ENCODE measurements around the gene PLXNC1. TPM values are rescaled to one million over a fixed set of nuclear protein-coding genes. Genes with fewer than 3 reads are reported as not detected.

PLXNC1 gene
- total RNA-seq, 6 experiments from 2014 or later = 0.18 to 0.40 (median 0.22) TPM

- Mint-ChIP-seq H3K9me3 (peaks cover 4% of the 10 kb centered on the region), H3K27ac (no peak overlapping the region), H3K27me3 (ENCODE audit: insufficient read depth) (peaks cover 17% of the 10 kb centered on the region), H3K4me1 (ENCODE audit: low read depth) (no peaks in the 10 kb centered on the region), H3K4me3 (no peak overlapping the region), H3K36me3 (ENCODE audit: low read depth) (no peaks in the 10 kb centered on the region)
- DNase-seq = no peak
- TF ChIP-seq CTCF (IDR thresholded peaks at IDR 0.05) = no peak
Measured at GRCh38 chr12:94211021-94211420, 62.6 kb downstream of the PLXNC1 start.

- no peaks in the 10 kb centered on the region for H3K4me1 Mint-ChIP-seq (ENCODE audit: low read depth)
- no peak overlapping the region for H3K27ac Mint-ChIP-seq
- H3K27me3 Mint-ChIP-seq (ENCODE audit: insufficient read depth) = peaks cover 20% of the 10 kb centered on the region
- no peaks in the 10 kb centered on the region for H3K36me3 Mint-ChIP-seq (ENCODE audit: low read depth)
- no peaks in the 10 kb centered on the region for H3K9me3 Mint-ChIP-seq
- no peak for DNase-seq
- no peak overlapping the region for H3K4me3 Mint-ChIP-seq
- TF ChIP-seq CTCF (IDR thresholded peaks at IDR 0.05) = no peak
Measured at GRCh38 chr12:94218233-94218632, 69.9 kb downstream of the PLXNC1 start.

GRCh38 chr12:94219622-94220302, 71.4 kb downstream of the PLXNC1 start:
- H3K27ac Mint-ChIP-seq = no peak overlapping the region
- no peak for TF ChIP-seq CTCF (IDR thresholded peaks at IDR 0.05)
- no peaks in the 10 kb centered on the region for H3K9me3 Mint-ChIP-seq
- no peaks in the 10 kb centered on the region for H3K36me3 Mint-ChIP-seq (ENCODE audit: low read depth)
- H3K4me3 Mint-ChIP-seq = no peak overlapping the region
- DNase-seq = no peak
- H3K4me1 Mint-ChIP-seq (ENCODE audit: low read depth) = no peaks in the 10 kb centered on the region
- peaks cover 28% of the 10 kb centered on the region for H3K27me3 Mint-ChIP-seq (ENCODE audit: insufficient read depth)

GRCh38 chr12:94220804-94221203, 72.4 kb downstream of the PLXNC1 start:
- no peak for TF ChIP-seq CTCF (IDR thresholded peaks at IDR 0.05)
- Mint-ChIP-seq H3K4me3 (no peak overlapping the region), H3K4me1 (ENCODE audit: low read depth) (no peaks in the 10 kb centered on the region), H3K27me3 (ENCODE audit: insufficient read depth) (peaks cover 30% of the 10 kb centered on the region), H3K36me3 (ENCODE audit: low read depth) (no peaks in the 10 kb centered on the region), H3K27ac (no peak overlapping the region), H3K9me3 (no peaks in the 10 kb centered on the region)
- DNase-seq = no peak

GRCh38 chr12:94222351-94223084, 74.1 kb downstream of the PLXNC1 start:
- no peaks in the 10 kb centered on the region for H3K36me3 Mint-ChIP-seq (ENCODE audit: low read depth)
- H3K9me3 Mint-ChIP-seq = no peaks in the 10 kb centered on the region
- H3K4me1 Mint-ChIP-seq (ENCODE audit: low read depth) = no peaks in the 10 kb centered on the region
- no peak for DNase-seq
- no peak overlapping the region for H3K27ac Mint-ChIP-seq
- H3K4me3 Mint-ChIP-seq = no peak overlapping the region
- H3K27me3 Mint-ChIP-seq (ENCODE audit: insufficient read depth) = peaks cover 36% of the 10 kb centered on the region
- no peak for TF ChIP-seq CTCF (IDR thresholded peaks at IDR 0.05)
